Non-pigmented ciliary epithelial cell (primary cell): ENCODE measurements around the gene FALEC.
"Not testable (repeated sequence)": the region's sequence is repeated elsewhere in the genome, so short reads cannot be mapped to it uniquely, and the experiment has no call there.

Experiments
- DNase-seq: peaks from one replicate; pipeline ENCODE4 v3.0.0-alpha.2; 2010; ENCODE audit warnings: low read depth

The FALEC gene

GRCh38 chr1:150558761-150559655, 43.5 kb downstream of the FALEC start:
- no peak for DNase-seq

DNA sequence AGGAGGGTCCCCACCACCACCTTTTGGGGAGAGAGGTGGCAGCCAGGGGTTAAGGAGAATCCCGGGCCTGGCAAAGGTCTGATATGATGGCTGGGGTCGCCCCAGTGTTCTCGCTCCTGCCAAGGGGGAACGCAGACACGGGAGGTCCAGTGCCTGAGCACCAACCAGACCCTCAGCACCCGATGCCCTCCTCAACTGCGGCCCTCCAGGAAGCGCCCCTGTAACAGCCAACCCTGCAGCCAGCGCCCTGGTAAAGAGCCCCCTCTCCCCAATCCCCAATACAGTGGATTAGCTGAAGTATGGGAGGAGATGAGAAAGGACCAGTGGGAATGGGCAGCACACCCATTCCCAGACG, 44.1 kb downstream of the FALEC start:
- no peak for DNase-seq

GRCh38 chr1:150560011-150560438, 44.5 kb downstream of the FALEC start:
- no peak for DNase-seq

DNA sequence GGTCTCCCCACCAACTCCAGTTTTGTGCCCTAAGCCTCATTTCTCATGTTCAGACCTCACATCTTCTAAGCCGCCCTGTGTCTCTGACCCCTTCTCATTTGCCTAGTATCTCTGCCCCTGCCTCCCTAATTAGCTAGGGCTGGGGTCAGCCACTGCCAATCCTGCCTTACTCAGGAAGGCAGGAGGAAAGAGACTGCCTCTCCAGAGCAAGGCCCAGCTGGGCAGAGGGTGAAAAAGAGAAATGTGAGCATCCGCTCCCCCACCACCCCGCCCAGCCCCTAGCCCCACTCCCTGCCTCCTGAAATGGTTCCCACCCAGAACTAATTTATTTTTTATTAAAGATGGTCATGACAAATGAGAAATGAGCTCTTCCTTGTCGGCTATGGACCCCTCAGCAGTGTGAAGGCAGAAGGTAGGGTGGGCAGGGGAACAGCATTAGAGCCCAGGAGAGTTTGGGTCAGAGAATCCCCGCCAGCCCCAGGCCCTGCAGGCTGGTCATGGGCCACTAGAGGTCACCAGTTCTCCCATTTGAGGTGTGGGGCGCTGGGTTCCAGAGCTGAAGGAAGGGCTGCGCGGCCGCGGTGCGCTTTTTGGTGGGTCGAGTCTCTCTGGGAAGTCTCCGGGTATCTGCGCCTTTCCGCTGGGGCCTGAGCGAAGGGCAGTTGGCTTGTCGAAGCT, 45.2 kb downstream of the FALEC start:
- no peak for DNase-seq

DNA sequence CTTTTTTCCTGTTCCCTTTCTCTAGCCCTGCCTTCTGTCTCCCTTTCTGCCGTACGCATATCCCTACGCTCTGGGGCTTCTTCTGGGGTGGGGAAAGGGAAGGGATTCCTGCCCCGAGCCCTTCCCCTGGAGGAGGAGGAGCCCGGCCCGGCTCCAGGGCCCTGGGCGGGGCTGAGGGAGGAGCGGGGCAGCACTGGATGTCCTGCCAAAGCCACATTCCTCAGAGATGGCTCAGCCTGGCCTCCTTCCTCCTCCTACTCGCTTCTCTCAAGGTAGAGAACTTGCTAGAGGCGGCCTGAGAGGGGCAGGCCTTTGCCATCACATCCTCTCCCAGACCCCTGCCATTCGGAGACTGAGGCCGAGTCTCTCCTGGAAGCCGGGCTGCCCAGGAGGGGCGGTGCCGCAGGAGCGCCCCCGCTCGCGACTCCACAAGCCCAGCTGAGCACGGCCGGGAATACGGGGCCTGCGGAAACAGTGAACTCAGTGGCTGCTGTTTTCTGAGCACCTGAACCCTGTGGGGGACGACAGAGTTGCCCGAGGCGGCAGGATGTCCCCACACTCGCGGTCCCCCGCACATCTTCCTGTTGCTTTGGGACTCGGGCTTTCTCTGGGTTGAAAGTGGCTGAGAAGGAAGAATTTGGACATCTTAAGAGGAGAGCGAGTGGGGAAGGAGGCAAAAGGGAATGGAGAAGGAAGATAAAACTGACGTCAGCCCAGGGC, 45.9 kb downstream of the FALEC start:
- DNase-seq = peak; percentile 94

- DNase-seq = peak; percentile 76
Observed at GRCh38 chr1:150561974-150562445, 46.5 kb downstream of the FALEC start.

GRCh38 chr1:150562446-150563339, 47.1 kb downstream of the FALEC start:
- no peak for DNase-seq

- no peak for DNase-seq
Observed at GRCh38 chr1:150563340-150564038, 47.9 kb downstream of the FALEC start.

DNA sequence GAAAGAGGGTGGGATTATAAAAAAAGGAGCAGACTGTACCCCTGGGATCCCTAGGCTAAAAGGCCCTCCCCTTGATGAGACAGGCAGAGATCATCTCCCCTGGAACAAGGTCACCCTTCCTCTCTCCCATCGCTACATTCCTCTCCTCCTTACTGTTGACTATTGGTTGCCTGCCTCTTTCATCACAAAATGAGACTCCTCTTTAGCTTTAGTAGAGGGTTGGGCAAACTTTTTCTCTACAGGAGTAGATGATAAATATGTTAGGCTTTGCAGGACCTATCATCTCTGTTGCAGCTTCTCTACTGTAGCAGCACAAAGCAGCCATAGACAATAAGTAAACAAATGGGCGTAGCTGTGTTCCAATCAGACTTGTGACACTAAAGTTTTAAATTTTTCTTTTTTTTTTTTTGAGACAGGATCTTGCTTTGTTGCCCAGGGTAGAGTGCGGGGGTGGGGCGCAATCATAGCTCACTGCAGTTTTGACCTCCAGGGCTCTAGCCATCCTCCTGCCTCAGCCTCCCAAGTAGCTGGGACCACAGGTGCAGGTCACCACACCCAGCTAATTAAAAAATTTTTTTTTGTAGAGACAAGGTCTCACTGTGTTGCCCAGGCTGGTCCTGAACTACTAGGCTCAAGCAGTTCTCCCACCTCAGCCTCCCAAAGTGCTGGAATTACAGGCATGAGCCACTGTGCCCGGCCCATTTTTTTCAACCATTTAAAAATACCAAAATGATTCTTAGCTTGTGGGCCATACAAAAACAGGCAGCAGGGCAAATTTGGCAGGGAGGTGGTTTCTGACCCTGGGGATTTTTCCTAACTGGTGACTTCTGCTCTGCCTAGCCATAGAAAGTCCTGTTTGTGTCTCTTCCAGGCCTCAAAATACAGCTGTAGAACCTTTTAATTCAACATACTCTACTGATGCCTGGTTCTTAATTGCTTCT, 48.8 kb downstream of the FALEC start:
- no peak for DNase-seq

DNA sequence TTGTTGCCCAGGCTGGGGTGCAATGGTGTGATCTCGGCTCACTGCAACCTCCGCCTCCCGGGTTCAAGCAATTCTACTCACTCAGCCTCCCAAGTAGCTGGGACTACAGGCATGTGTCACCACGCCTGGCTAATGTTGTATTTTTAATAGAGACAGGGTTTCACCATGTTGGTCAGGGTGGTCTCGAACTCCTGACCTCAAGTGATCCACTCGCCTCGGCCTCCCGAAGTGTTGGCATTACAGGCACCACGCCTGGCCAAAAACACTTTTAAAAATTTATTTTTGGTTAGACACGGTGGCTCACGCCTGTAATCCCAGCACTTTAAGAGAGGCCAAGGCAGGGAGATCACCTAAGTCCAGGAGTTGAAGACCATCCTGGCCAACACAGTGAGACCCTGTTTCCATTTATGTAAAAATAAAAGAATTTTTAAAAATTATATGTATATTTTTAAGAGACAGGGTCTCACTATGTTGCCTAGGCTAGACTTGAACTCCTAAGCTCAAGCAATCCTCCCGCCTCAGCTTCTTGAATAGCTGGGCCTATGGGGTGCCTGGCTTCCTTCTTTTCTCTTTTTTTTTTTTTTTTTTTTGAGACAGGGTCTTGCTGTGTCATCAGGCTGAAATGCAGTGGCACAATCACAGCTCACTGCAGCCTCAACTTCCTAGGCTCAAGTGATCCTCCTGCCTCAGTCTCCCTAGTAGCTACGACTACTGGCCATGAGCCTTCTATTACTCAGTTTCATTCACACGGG, 49.9 kb downstream of the FALEC start:
- not testable (repeated sequence) for DNase-seq

- DNase-seq = no peak
Observed at GRCh38 chr1:150566589-150567340, 51.2 kb downstream of the FALEC start.

GRCh38 chr1:150567341-150567716, 51.8 kb downstream of the FALEC start:
- DNase-seq = no peak

GRCh38 chr1:150567717-150568593, 52.4 kb downstream of the FALEC start:
- peak; percentile 95 for DNase-seq

DNA sequence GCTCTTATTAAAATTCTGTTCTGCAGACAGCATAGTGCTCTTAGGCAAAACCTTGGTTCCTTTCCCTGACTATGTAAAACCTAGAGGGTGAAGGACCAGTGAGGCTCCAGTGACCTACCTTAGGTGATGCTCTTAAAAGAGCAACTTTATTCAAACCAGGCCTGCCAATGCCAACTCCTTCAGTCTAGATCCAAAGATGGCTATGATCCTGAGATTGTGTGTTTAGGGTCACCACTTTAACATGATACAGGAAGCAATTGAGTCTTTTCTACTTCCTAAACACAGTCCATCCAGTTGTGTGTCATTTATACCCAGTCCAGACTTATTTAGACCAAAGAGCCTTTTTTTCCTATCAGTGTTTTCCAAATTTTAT, 53.0 kb downstream of the FALEC start:
- DNase-seq = no peak

DNA sequence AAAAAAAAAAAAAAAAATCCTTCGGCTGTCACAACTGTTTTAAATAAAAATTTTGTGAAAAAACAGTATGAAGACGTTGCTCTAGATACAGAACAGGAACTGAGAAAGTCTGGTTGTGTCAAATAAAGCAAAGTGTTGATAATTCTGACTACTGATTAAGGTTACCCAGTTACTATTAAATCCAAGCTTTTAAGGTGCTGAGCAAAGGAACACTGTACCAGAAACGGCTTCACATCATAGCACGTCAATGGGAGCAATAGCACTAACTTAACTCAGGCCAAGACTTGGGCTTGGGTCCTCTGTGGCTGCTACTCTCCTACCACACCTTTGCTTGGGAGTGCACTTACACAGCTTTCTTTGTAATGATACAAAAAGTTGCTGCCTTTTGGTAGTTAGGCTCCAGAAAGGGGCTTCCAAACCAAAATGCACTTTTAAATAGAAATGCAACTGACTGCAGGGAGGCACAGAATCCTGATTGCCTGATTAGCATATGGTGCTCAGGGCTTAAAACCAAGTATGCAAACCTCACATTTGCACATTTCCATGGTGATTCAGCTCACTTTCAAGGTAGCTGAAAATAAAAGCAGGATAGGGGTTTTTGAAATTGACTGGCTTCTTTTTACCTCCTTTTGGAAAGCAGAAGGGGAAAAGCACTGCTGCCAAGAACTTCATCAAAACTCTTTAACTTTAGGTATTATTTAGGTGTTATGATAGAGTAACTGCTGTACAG, 57.5 kb downstream of the FALEC start:
- DNase-seq = no peak

GRCh38 chr1:150573648-150574071, 58.1 kb downstream of the FALEC start:
- DNase-seq = not testable (repeated sequence)
